Measurements from ENCODE around the gene NENF. TPM values are rescaled to one million over a fixed set of nuclear protein-coding genes. Genes with fewer than 3 reads are reported as not detected.

Gene NENF
- total RNA-seq, 1 experiment from 2014 or later: 45.3 TPM

GRCh38 chr1:212428496-212428895 lies 4.2 kb upstream of the NENF start:
- CTCF ChIA-PET: no interaction called here
- H3K4me1 Mint-ChIP-seq (ENCODE audit: low read depth, unreplicated experiment): peaks cover 22% of the 10 kb centered on the region

GRCh38 chr1:212430416-212430815 lies 2.3 kb upstream of the NENF start:
- peaks cover 11% of the 10 kb centered on the region for H3K36me3 Mint-ChIP-seq (ENCODE audit: insufficient read depth, unreplicated experiment)
- no peaks in the 10 kb centered on the region for H3K9me3 Mint-ChIP-seq (ENCODE audit: low read depth, unreplicated experiment)
- H3K27ac Mint-ChIP-seq (ENCODE audit: unreplicated experiment): no peak overlapping the region
- H3K4me3 Mint-ChIP-seq (ENCODE audit: low read depth, unreplicated experiment): no peak overlapping the region
- H3K27me3 Mint-ChIP-seq (ENCODE audit: unreplicated experiment): no peaks in the 10 kb centered on the region
- no peak for TF ChIP-seq CTCF (IDR thresholded peaks at IDR 0.05; ENCODE audit: unreplicated experiment)
- intact Hi-C loops (cut with micrococcal nuclease; ENCODE audit: unreplicated experiment): no loop called here
- CTCF ChIA-PET: interaction anchor here (0.6 kb wide), 1 partner anchor 9 kb away, joined by 5 read pairs; no protein-coding TSS in a partner anchor
- DNase-seq: no peak
- no TSS peak for BruUV-seq (replicated peaks)
- peaks cover 32% of the 10 kb centered on the region for H3K4me1 Mint-ChIP-seq (ENCODE audit: low read depth, unreplicated experiment)

More at GRCh38 chr1:212428496-212428895, 4.2 kb upstream of the NENF start:
- TF ChIP-seq CTCF (IDR thresholded peaks at IDR 0.05; ENCODE audit: unreplicated experiment): no peak
- no TSS peak for BruUV-seq (replicated peaks)
- Mint-ChIP-seq H3K27me3 (ENCODE audit: unreplicated experiment) (peaks cover 16% of the 10 kb centered on the region), H3K4me3 (ENCODE audit: low read depth, unreplicated experiment) (no peak overlapping the region), H3K27ac (ENCODE audit: unreplicated experiment) (no peak overlapping the region), H3K36me3 (ENCODE audit: insufficient read depth, unreplicated experiment) (peaks cover 9% of the 10 kb centered on the region), H3K9me3 (ENCODE audit: low read depth, unreplicated experiment) (no peaks in the 10 kb centered on the region)
- no peak for DNase-seq
- intact Hi-C loops (cut with micrococcal nuclease; ENCODE audit: unreplicated experiment): no loop called here

GRCh38 chr1:212430955-212431394 lies 1.7 kb upstream of the NENF start:
- Mint-ChIP-seq H3K36me3 (ENCODE audit: insufficient read depth, unreplicated experiment) (peaks cover 11% of the 10 kb centered on the region), H3K9me3 (ENCODE audit: low read depth, unreplicated experiment) (no peaks in the 10 kb centered on the region), H3K27me3 (ENCODE audit: unreplicated experiment) (no peaks in the 10 kb centered on the region), H3K27ac (ENCODE audit: unreplicated experiment) (no peak overlapping the region), H3K4me3 (ENCODE audit: low read depth, unreplicated experiment) (no peak overlapping the region), H3K4me1 (ENCODE audit: low read depth, unreplicated experiment) (peaks cover 32% of the 10 kb centered on the region)
- no peak for DNase-seq
- TF ChIP-seq CTCF (IDR thresholded peaks at IDR 0.05; ENCODE audit: unreplicated experiment): no peak
- intact Hi-C loops (cut with micrococcal nuclease; ENCODE audit: unreplicated experiment): no loop called here
- BruUV-seq (replicated peaks): no TSS peak
- CTCF ChIA-PET: interaction anchor here (0.6 kb wide), 1 partner anchor 10 kb away, joined by 5 read pairs; no protein-coding TSS in a partner anchor

- Mint-ChIP-seq H3K4me3 (ENCODE audit: low read depth, unreplicated experiment) (peak overlapping the region; percentile 71), H3K36me3 (ENCODE audit: insufficient read depth, unreplicated experiment) (peaks cover 11% of the 10 kb centered on the region), H3K4me1 (ENCODE audit: low read depth, unreplicated experiment) (peaks cover 32% of the 10 kb centered on the region), H3K27me3 (ENCODE audit: unreplicated experiment) (no peaks in the 10 kb centered on the region), H3K9me3 (ENCODE audit: low read depth, unreplicated experiment) (no peaks in the 10 kb centered on the region), H3K27ac (ENCODE audit: unreplicated experiment) (no peak overlapping the region)
- intact Hi-C loops (cut with micrococcal nuclease; ENCODE audit: unreplicated experiment): no loop called here
- CTCF ChIA-PET: no interaction called here
- TF ChIP-seq CTCF (IDR thresholded peaks at IDR 0.05; ENCODE audit: unreplicated experiment): no peak
- BruUV-seq (replicated peaks): no TSS peak
- DNase-seq: no peak
Measured at GRCh38 chr1:212431644-212432043, 1.1 kb upstream of the NENF start.

Measured in Calu3 (cell line).